GM21737 (cell line): ENCODE results near the gene STK24.
"Not testable (repeated sequence)": the region's sequence is repeated elsewhere in the genome, so short reads cannot be mapped to it uniquely, and the experiment has no call there.

Experiments used
- ATAC-seq: cut with Tn5 transposase; IDR thresholded peaks from one replicate; pipeline ENCODE4 v1.9.1; 2021; ENCODE audit warnings: mild to moderate bottlenecking, moderate library complexity; ENCODE audit not compliant: unreplicated experiment

The STK24 gene

GRCh38 chr13:98576963-98577835 is at the start of gene STK24:
Gene STK24 (minus strand): TSS chr13:98577107. CDS start chr13:98576786, 321 bp downstream.
- ATAC-seq, result peak; percentile 61

DNA sequence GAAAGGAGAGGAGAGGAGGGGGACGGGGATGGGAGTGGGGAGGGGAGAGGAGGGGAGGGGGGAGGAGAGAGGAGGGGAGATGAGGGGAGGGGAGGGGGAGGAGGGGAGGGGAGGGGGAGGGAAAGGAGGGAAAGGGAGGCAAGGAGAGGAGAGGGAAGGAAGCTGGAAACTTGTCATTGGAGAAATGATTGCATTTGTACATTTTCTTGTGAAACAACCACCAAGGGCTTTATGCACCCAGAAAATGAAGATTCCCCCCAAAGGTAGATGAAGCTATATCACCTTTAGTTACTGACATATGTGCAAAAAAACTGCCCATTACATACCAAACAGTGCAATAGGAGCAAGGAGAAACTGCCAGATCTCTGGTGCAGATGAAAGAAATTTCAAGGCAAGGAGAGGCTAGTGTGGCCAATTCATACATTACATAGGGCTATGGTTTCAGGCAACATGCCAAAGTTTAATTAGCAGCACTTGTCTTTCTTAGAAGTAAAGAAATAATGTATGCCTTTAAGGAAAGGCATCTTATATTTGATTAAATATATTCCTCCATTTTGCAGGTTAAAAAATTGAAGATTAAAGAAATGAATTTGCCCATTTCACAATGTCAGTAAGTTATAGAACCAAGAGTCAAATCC is 49.5 kb upstream of the STK24 start:
- no peak for ATAC-seq

GRCh38 chr13:98624589-98624988 is 47.7 kb upstream of the STK24 start:
- ATAC-seq, result not testable (repeated sequence)

GRCh38 chr13:98622931-98623331 is 46.0 kb upstream of the STK24 start:
- no peak for ATAC-seq

- no peak for ATAC-seq
Measured at GRCh38 chr13:98619556-98619955, 42.6 kb upstream of the STK24 start.

GRCh38 chr13:98615595-98615994 is 38.7 kb upstream of the STK24 start:
- not testable (repeated sequence) for ATAC-seq

DNA sequence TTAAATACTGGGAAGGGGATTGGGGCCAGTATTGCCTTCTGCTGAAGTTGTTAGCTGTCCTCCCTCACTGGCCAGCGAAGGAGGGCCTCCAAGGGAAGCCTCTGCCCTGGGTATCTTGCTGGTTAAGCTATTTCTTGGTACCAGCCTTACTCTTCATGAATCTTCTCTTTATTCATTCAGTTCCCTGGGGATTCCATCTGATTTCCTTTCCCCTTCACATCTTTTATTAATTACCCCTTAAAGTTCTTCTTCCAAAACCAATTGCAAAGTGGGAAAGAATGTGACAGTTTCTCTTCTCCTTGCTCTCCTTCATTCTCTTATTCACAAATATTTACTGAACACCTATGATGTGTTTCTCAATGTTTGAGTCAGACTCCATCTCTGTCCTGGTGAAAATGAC is 36.7 kb upstream of the STK24 start:
- no peak for ATAC-seq

DNA sequence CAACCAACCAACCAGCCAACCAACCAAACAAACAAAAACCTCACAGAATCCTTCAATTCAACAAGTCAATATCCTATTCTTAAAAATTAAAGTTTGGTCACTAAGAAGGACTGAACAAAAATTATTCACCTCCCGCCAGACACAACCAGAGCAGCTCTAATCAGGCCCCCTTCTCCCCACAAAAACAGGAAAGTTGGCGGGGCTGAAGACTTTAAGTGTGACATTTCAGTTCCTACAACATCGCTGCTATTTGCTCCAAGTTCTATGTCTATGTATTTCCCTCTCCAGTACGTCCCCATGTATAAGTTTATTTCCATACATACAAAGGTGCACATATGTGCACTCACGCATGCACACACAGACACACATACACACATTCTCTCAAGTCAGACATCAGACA is 32.8 kb upstream of the STK24 start:
- ATAC-seq, result no peak

- no peak for ATAC-seq
Measured at GRCh38 chr13:98606296-98606695, 29.4 kb upstream of the STK24 start.

GRCh38 chr13:98599502-98600328 is 22.8 kb upstream of the STK24 start:
- no peak for ATAC-seq

- ATAC-seq, result no peak
Measured at GRCh38 chr13:98598043-98598442, 21.1 kb upstream of the STK24 start.

DNA sequence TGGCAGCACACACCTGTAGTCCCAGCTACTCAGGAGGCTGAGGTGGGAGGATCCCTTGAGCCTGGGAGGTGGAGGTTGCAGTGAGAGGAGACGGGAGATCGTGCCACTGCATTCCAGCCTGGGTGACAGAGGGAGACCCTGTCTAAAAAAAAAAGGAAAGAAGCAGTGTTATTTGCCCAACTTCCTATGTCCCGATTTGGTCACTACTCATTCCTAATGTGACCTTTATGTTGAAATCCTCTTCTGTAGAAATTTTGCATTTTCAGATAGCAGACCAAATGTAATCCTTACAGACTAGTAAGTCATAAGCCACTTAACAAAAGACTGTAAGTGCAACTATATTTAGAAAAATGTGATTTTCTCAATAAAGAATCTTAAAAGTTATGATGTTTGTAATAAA is 18.2 kb upstream of the STK24 start:
- ATAC-seq, result no peak

DNA sequence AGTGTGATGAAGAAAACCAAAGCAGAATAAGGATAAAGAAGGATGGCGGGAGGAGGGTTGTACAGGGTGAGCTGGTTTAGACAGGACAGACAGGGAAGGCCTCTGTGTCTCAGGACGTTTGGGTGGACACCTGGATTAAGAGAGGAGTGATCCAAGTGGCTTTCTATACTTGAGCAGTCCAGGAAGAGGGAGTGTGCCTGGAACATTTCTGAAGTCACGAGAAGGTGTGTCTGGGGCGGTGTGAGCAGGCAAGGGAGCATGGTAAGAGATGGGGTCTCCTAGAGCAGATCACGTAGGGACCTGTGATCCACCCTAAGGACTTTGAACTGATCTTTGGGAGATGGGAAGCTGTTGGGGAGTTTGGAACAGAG is 15.4 kb upstream of the STK24 start:
- ATAC-seq, result no peak

DNA sequence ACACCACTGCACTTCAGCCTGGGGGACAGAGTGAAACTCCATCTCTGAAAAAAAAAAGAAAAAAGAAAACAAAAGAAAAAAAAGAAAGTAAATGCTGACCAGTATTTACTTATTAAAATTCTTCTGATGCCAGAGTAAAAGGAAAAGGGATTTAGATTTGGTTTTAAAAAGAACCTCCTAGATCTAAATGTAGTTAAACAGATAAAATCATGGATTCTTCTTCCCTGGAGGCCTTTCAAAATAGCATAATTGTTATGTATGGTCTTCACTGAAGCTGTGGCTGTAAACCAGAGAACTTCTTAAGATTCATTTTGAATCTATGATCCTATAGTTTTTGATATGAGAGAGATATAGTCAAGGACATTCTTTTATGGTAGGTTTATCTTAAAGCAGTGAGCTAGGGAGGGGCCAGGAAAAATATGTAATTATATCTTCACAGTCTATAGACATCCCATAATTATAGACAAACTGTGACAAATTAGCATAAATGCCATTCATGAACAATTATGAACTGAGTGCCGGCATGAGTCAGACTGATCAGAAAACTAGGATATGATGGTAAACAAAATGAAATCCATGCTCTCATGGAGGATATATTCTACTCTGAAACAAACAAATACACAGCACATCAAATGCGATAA is 14.9 kb upstream of the STK24 start:
- no peak for ATAC-seq

DNA sequence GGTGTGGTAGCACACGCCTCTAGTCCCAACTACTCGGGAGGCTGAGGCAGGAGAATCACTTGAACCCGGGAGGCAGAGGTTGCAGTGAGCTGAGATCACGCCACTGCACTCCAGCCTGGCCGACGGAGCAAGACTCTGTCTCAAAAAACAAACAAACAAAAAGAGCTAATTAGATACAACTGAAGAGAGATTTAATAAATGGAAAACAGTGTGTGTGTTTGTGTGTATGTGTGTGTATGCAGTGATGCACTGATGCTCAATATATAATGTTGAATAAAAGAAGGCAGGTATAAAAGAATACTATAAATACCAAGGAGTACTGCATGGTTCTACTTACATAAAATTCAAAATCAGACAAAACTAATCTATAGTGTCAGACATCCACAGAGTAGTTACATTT is 13.6 kb upstream of the STK24 start:
- not testable (repeated sequence) for ATAC-seq

- ATAC-seq, result not testable (repeated sequence)
Measured at GRCh38 chr13:98589516-98589915, 12.6 kb upstream of the STK24 start.

GRCh38 chr13:98586400-98587345 is 9.8 kb upstream of the STK24 start:
- no peak for ATAC-seq

DNA sequence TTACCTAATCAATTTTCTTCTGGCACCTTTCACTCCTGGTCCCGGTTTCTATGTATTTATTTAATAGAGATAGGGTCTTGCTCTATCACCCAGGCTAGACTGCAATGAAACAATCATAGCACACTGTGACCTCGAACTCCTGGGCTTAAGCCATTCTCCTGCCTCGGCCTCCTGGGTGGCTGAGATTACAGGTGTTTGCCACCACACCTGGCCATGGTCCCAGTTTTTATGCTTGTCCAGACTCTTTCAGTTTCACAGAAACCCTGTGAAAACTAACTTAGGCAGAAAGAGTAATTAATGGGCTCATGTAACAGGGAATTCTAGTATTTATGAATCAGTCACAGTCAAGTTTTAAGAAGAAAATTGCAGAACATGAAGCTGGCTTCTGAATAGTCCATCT is 9.0 kb upstream of the STK24 start:
- ATAC-seq, result no peak

DNA sequence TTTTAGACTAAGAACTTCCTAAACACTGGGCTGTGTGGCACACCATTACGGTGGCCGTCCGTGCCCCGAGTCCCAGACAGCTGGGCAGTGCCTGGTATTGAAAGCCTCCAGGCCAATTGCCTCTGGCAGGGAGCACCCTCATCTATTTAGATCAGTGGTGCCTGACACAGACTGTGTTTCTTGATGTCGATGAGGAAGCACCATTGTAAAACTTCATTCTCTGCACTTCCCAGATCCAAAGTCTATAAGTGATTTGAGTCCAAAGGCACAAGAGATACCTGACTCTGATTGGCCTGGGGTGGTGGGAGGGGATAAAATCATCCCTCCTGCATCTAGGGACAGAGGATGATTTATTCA is 8.5 kb upstream of the STK24 start:
- ATAC-seq, result no peak
